GM12872 (cell line): ENCODE data around the gene SNX17.

Experiments used
- CTCF ChIP-seq: IDR thresholded peaks from 3 replicates; pipeline ENCODE4 v1.5.1; 2011; ENCODE audit warnings: low read depth, mild to moderate bottlenecking, low read length, moderate library complexity; ENCODE audit not compliant: insufficient read depth

The SNX17 gene

GRCh38 chr2:27356056-27356381 lies 14.4 kb upstream of the SNX17 start:
- no peak for TF ChIP-seq CTCF

DNA sequence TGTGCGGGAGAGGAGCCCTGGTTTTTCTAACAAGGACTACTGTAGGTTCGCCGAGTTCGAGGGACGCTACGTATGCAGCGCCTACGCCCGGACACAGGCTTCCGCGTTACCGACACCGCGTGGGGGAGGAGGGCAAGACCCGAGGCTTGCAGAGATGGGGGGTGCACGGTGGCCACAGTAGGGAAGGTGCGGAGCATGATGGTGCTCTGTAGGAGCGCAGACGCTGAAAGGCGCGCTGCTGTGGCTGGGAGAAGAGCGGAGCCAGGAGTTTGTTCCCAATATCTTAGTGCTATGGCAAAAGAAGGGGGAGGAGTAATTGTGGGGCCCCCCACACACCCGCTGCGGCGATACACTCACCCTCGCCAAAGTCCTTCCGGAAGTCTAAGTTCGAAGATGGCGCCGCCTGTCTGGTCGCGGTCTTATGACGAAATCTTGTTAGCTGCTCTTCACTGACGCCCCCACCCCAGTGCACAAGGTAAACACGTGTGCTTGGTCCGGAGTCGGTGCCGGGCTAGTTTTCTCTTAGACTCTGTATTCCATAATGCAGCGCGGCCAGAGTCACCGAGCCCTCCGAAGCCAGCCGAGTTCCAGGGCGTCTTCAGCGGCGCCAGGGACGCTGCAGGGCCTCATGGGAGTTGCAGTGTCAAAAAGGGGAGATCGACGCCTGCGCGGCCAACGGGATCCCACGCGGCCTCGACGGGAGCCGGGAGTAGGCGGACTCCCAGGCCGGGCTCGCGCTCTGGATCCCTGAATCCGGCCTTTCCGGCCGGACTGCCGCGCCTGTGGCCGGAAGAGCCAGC lies 13.8 kb upstream of the SNX17 start, which contains the start of gene GTF3C2:
GTF3C2 (minus strand) TSS at position 383 of the 800 bp plus-strand sequence. CDS start 13,210 bp downstream, outside the sequence.
- TF ChIP-seq CTCF: no peak

GRCh38 chr2:27362678-27363420 lies 7.6 kb upstream of the SNX17 start:
- TF ChIP-seq CTCF: no peak

GRCh38 chr2:27363933-27364332 lies 6.5 kb upstream of the SNX17 start:
- no peak for TF ChIP-seq CTCF

GRCh38 chr2:27369471-27370025 lies 868 bp upstream of the SNX17 start:
- TF ChIP-seq CTCF: no peak

- TF ChIP-seq CTCF: no peak
These were observed 602 bp downstream of the SNX17 start for GRCh38 chr2:27370816-27371620.

- TF ChIP-seq CTCF: no peak
These were observed 2.5 kb downstream of the SNX17 start for GRCh38 chr2:27372937-27373336.
